ENCODE measurements around the gene SFT2D3.

Gene SFT2D3

DNA sequence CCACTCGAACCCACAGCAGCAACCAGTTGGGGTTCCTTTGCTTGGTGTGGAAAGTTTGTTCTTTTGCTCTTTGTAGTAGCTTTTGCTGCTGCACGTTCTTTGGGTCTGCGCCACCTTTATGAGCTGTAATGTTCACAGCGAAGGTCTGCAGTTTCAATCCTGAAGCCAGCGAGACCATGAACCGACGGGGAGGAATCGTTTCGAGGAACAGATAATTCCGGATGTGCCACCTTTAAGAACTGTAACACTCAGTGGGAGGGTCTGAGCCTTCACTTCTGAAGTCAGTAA is 41.1 kb upstream of the SFT2D3 start:
- Mint-ChIP-seq H3K27ac (no peak overlapping the region), H3K4me3 (no peak overlapping the region), H3K36me3 (ENCODE audit: low read depth) (no peaks in the 10 kb centered on the region), H3K9me3 (no peaks in the 10 kb centered on the region), H3K27me3 (ENCODE audit: low read depth) (peaks cover 28% of the 10 kb centered on the region), H3K4me1 (ENCODE audit: low read depth) (no peaks in the 10 kb centered on the region)

DNA sequence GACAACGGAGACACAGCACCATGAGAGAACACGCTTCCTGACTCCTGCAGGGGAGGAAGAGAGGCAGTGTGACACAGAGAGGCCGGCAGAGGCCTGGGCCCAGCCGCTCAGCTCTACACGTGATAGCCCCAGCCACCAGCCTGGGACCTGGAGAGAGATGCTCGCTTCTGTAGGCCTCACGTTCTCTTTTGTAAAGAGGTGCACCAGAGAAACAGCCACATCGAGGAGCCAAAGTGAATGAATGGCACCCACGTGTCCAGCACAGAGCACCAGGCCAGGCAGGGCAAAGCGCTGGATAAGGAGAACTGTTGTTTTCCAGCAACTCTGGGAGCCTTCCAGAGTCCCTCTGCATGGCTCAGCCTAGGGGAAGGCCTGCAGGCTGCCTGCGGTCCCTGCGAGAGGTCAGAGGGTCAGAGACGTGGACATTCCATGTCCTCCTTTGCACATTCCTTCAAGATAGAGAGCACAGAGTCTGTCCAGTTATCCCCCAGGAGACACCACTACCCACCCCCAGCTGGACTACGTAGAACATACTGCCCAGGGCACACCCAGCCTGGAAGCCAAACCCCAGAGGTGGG is 40.1 kb upstream of the SFT2D3 start:
- no peak overlapping the region for H3K4me3 Mint-ChIP-seq
- peaks cover 37% of the 10 kb centered on the region for H3K27me3 Mint-ChIP-seq (ENCODE audit: low read depth)
- H3K9me3 Mint-ChIP-seq: no peaks in the 10 kb centered on the region
- no peaks in the 10 kb centered on the region for H3K4me1 Mint-ChIP-seq (ENCODE audit: low read depth)
- H3K36me3 Mint-ChIP-seq (ENCODE audit: low read depth): no peaks in the 10 kb centered on the region
- H3K27ac Mint-ChIP-seq: no peak overlapping the region

DNA sequence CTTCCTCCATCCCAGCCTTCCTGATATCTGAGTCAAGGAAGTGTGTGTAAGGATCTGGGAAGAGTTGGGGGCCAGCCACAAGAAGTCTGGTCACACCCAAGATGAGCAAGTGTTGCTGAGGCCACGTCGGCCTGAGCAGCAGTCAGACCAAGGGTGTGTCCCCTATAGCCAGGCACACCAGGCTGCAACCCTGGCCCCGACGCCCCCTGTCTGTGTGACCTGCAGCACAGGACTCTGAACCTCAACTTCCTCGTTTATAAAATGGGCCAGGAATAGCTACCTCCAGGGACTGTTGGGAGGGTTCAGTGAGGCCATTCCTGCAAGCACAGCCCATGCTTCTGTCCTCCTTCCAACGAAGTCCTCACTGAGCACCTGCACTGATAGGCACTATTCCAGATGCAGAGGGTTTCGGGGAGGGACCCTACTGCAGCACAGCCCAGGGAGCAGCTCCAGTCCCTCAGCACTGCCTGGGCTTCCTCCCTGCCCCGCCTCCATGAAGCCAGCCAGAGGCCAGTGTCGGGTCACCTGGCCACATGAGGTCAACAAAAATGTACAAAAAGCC is 39.3 kb upstream of the SFT2D3 start:
- Mint-ChIP-seq H3K36me3 (ENCODE audit: low read depth) (no peaks in the 10 kb centered on the region), H3K4me3 (no peak overlapping the region), H3K27ac (no peak overlapping the region), H3K9me3 (no peaks in the 10 kb centered on the region), H3K4me1 (ENCODE audit: low read depth) (no peaks in the 10 kb centered on the region), H3K27me3 (ENCODE audit: low read depth) (peaks cover 45% of the 10 kb centered on the region)

DNA sequence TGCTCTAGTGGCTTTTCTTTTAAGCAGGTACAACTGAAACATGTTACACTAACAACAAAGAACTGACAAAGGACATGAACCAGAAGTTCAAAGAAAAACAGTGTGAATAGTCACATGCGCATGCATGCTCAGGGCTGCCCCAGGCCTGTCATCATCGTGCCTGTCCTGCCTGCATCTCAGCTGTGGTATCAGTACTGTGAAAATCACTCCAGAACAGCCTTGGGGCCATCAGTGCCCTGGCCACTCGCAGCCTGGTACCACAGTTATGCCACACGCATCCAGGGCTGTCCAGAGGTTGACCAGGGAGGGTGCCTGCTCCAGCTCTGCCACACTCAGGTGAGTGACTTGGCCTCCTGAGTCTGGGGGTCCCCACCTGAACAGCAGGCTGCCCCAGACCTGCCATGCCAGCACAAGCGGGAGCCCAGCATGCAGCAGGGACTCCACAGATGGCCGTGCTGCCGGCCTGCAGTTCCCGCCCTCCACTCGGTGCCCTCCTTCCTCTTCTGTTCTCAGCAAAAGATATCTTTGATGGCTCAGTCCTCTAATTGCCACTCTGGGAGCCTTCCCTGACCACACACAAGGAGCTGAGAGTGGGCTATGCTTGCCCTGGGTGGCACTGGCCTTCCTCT is 38.2 kb upstream of the SFT2D3 start:
- Mint-ChIP-seq H3K4me3 (no peak overlapping the region), H3K27ac (no peak overlapping the region), H3K4me1 (ENCODE audit: low read depth) (no peaks in the 10 kb centered on the region), H3K9me3 (no peaks in the 10 kb centered on the region), H3K36me3 (ENCODE audit: low read depth) (no peaks in the 10 kb centered on the region), H3K27me3 (ENCODE audit: low read depth) (peaks cover 54% of the 10 kb centered on the region)

DNA sequence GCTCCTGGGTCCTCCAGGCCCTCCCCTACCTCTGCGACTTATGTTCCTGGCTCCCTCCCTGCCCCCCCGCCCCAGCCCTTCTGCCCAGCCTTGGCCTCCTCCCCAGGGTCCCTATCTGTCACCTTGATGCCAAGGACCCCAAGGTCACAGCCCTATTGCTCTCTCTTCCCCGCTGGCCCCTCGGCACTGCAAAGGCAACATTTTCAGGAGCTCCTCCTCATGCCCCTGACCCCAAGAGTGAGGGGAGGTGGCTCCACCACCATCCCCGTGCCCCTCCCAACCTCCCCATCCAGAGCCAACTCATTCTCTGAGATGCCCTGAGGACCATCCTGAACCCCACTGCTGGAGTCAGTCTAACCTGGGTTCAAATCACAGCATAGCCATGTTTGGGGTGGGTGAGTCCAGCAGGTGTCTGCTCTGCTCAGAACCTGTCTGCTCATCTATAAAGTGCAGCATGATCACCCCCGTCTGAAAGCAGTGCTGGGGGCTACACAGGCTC is 37.7 kb upstream of the SFT2D3 start:
- Mint-ChIP-seq H3K36me3 (ENCODE audit: low read depth) (no peaks in the 10 kb centered on the region), H3K27ac (no peak overlapping the region), H3K27me3 (ENCODE audit: low read depth) (peaks cover 54% of the 10 kb centered on the region), H3K9me3 (no peaks in the 10 kb centered on the region), H3K4me3 (no peak overlapping the region), H3K4me1 (ENCODE audit: low read depth) (no peaks in the 10 kb centered on the region)

DNA sequence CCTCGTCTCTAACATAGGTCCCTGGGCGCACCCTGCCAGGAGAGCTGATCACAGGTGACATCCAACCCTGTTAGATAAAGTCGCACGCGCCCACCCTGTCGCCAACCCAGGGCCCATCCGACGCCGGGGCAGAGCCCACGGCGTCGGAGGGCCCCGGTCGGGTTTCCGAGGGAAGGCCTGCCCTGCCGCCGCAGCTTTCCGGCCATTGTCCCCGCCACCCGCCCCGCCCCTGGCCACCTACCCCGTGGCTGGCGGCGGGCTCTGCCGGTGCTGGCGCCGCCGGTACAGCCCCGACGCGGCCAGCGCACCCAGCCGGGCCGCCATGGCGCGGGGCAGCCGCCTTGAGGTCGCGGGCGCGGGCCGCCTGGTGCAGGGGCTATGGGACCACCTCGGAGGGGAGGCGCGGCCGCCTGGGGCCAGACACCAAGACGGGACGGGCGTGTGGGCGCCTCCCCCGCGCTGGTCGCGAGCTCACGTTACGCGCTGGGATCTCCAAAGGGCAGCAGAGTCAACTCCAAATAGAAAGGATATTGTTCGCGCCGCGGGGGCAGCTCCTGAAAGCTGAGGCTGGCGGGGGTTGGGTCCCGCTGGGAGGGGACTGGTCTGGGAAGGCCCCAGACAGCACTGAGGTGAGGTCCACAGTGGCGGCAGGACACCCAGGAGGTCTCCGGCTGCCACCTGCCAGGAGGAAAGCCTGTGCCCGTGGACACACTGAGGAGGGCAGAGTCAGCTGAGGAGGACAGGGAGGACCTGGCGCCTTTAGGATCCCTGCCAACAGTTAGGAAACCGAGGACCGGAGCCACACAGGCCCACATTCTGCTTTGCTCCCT is 37.0 kb upstream of the SFT2D3 start:
- peaks cover 59% of the 10 kb centered on the region for H3K27me3 Mint-ChIP-seq (ENCODE audit: low read depth)
- H3K4me1 Mint-ChIP-seq (ENCODE audit: low read depth): no peaks in the 10 kb centered on the region
- H3K4me3 Mint-ChIP-seq: no peak overlapping the region
- H3K27ac Mint-ChIP-seq: no peak overlapping the region
- H3K9me3 Mint-ChIP-seq: no peaks in the 10 kb centered on the region
- no peaks in the 10 kb centered on the region for H3K36me3 Mint-ChIP-seq (ENCODE audit: low read depth)

DNA sequence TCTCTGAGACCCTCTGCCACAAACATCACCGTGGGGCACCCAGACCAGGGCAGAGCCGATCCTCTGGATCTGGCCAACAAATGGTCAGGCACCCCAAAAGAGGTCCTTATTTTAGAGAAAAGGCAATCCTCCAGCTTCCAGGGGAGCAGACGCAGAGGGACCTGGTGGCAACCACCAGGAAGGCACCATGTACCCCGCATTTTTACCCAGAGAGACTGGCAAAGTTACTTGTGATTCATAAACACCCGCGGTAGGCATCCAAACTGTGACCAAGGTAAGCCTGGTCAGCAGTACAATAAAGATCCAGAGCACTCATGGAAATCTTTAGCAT is 36.4 kb upstream of the SFT2D3 start:
- H3K4me1 Mint-ChIP-seq (ENCODE audit: low read depth): no peaks in the 10 kb centered on the region
- no peaks in the 10 kb centered on the region for H3K9me3 Mint-ChIP-seq
- no peak overlapping the region for H3K27ac Mint-ChIP-seq

DNA sequence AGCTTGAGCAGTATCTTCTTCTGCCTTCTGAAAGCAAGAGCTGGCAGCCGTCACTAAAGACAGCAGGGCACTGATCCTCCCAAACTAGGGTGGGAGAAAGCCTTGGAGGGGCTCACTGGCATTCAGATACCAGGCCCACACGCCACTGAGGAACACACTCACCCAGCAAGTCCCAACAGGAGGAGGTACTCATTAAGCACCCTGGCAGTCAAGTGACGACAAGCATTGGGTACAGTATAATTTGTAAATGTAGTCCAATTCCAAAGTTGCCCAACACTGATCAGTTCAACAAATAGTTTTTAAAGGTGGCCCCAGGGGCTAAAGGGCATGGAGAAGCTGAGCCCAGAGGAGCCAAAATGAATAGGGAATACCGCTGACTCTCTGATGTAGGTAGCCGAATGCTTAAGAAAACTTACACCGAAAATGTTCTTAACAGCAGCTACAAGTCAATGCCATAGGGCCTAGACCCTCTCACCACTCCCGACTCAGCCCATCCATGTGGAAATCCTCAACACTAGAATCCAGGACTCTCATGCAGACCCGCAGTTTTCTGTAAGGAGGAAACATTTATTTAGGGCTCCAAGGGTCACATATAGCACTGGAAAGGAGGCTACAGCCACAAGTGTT is 35.9 kb upstream of the SFT2D3 start:
- Mint-ChIP-seq H3K9me3 (no peaks in the 10 kb centered on the region), H3K4me1 (ENCODE audit: low read depth) (no peaks in the 10 kb centered on the region), H3K27me3 (ENCODE audit: low read depth) (peaks cover 68% of the 10 kb centered on the region), H3K4me3 (no peak overlapping the region), H3K27ac (no peak overlapping the region), H3K36me3 (ENCODE audit: low read depth) (no peaks in the 10 kb centered on the region)

More for the DNA sequence above, 36.4 kb upstream of the SFT2D3 start:
- no peaks in the 10 kb centered on the region for H3K36me3 Mint-ChIP-seq (ENCODE audit: low read depth)
- peaks cover 63% of the 10 kb centered on the region for H3K27me3 Mint-ChIP-seq (ENCODE audit: low read depth)
- H3K4me3 Mint-ChIP-seq: no peak overlapping the region

DNA sequence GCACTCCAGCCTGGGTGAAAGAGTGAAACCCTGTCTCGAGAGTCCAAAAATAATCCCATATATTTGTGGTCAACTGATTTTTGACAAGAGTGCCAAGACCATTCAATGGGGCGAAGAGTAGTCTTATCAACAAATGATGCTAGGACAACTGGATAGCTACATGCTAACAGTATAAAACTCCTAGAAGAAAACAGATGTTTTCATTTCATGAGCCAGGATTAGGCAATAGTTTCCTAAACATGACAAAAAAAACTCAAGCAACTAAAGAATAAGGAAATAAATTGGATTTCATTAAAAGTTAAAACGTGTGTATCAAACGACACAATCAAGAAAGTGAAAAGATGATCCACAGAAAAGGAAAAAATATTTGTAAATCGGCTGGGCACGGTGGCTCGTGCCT is 32.2 kb upstream of the SFT2D3 start:
- no peaks in the 10 kb centered on the region for H3K36me3 Mint-ChIP-seq (ENCODE audit: low read depth)
- H3K4me1 Mint-ChIP-seq (ENCODE audit: low read depth): no peaks in the 10 kb centered on the region
- H3K27ac Mint-ChIP-seq: no peak overlapping the region
- no peaks in the 10 kb centered on the region for H3K9me3 Mint-ChIP-seq
- no peak overlapping the region for H3K4me3 Mint-ChIP-seq
- H3K27me3 Mint-ChIP-seq (ENCODE audit: low read depth): peaks cover 72% of the 10 kb centered on the region

DNA sequence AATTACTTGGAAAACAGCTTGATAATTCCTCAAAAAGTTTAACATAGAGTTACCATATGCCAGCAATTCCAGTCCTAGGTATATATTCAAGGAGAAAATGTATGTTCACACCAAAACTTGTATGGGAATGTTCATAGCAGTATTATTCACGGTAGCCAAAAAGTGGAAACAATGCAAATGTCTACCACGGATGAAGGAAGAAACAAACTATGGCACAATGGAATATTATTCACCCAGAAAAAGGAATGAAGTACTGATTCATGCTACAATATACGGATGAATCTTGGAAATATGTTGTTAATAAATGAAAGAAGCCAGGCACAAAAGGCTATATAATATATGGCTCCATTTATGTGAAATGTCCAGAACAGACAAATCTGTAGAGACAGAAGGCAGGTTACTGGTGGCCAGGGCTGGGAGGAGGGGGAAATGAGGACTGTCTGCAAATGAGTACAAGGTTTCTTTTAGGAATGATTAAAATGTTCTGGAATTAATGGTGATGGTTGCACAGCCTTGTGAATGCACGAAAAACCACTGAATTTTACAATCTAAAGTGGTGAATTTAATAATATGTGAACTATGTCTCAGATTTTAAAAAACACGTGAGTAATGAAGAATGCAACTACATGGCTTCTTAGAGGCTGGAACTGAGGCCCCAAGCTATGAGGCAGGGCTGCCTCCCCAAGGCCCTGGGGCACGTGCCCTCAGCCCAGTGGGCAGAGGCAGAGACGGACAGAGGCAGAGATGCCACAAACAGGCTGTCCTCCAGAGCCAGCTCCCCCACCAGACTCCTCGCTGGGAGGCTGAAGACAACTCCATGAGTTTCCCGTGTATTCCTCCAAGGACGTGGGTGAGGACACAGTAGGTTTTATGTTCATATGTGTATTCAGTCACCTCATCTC is 31.0 kb upstream of the SFT2D3 start:
- Mint-ChIP-seq H3K27ac (no peak overlapping the region), H3K27me3 (ENCODE audit: low read depth) (peaks cover 68% of the 10 kb centered on the region), H3K4me3 (no peak overlapping the region), H3K4me1 (ENCODE audit: low read depth) (peaks cover 5% of the 10 kb centered on the region), H3K9me3 (no peaks in the 10 kb centered on the region), H3K36me3 (ENCODE audit: low read depth) (no peaks in the 10 kb centered on the region)

DNA sequence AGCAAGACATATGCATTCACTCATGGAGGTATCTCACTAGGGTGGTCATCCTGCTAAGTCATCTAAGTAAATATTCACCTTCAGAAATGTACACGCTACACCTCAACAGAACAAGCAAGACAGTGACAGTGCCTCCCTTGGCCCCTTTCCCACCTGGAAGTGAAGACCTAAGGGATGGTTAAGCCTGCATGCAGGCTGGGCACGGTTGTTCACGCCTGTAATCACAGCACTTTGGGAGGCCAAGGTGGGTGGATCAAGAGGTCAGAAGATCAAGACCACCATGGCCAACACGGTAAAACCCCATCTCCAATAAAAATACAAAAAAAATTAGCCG is 30.4 kb upstream of the SFT2D3 start:
- Mint-ChIP-seq H3K9me3 (no peaks in the 10 kb centered on the region), H3K4me1 (ENCODE audit: low read depth) (peaks cover 5% of the 10 kb centered on the region), H3K27me3 (ENCODE audit: low read depth) (peaks cover 66% of the 10 kb centered on the region), H3K36me3 (ENCODE audit: low read depth) (no peaks in the 10 kb centered on the region), H3K27ac (no peak overlapping the region), H3K4me3 (no peak overlapping the region)

DNA sequence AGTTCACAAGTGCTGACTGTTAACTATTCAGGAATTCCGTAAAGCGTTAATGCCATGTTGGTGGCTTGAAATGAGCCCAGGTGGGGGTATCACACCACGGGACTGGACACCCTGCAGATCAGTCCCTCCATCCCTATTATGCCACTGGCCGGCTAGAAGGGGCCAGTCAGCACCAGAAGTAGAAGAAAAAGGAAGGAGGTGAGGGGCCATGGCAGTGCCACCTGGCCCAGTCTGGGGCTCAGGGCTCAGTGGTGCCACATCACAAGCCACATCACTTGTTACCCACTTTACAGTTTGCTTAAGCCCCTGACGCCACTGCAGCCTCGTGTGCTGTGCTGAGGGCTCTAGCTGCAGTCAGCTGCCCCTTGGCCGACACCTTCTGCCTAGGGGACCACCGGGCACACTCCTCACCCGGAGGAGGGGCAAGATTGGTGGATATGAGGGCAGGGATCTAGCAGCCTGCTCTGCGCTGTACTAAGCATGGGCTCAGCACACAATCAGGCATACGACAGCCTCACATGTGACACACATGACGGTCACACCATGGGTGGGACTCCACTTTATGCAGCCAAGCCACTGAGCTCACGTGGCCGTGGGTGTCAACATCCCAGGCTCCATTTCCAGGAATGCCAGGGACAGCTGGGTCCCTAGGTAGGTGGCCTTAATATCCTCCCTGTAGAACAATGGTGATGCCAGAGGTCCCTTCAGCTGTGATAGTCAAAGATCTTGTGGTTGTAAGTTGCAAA is 29.6 kb upstream of the SFT2D3 start:
- Mint-ChIP-seq H3K27ac (no peak overlapping the region), H3K9me3 (no peaks in the 10 kb centered on the region), H3K36me3 (ENCODE audit: low read depth) (no peaks in the 10 kb centered on the region)

DNA sequence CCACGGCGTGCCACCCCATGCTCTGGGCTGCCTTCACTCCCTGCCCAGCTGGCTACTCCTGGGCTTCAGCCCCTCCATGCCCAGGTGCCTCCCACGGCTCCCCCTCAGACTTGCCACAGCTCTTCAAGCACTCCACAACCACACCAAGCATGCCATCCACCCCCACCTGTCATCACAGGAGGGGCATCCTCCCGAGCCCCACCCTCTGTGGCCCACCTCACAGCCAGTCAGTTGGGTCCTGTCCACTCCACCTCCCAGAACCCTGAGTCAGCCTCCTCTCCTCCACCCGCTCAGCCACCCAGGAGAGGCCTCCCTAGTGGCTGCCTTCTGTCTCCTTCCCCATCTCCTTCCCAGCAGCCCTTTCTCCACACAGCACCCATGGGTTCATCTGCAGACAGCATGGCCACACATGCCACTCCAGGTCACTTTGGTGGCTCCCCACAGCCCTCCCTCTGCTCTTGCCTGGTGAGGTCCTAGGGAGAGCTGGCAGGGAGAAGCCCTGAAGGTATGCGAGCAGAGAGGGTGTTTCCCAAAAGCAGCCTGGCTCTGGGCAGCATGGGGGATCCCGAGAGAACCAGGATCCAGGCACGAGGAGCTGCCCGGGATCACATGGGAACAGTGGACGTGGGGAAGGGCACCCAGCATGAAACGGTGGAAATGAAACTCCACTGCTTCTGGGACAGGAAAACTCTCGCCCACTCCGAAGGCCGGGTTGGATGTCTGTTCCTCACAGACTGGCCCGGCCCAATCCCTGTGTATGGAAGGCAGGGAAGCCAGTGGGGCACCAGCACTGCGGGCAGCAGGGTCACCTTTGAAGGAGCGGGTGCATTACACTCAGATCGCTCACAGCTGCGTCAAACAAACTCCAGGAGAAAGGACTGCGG is 28.7 kb upstream of the SFT2D3 start:
- peaks cover 5% of the 10 kb centered on the region for H3K4me1 Mint-ChIP-seq (ENCODE audit: low read depth)
- H3K36me3 Mint-ChIP-seq (ENCODE audit: low read depth): no peaks in the 10 kb centered on the region
- H3K27ac Mint-ChIP-seq: no peak overlapping the region
- H3K4me3 Mint-ChIP-seq: no peak overlapping the region
- peaks cover 67% of the 10 kb centered on the region for H3K27me3 Mint-ChIP-seq (ENCODE audit: low read depth)
- no peaks in the 10 kb centered on the region for H3K9me3 Mint-ChIP-seq

More for the DNA sequence above, 29.6 kb upstream of the SFT2D3 start:
- Mint-ChIP-seq H3K4me1 (ENCODE audit: low read depth) (peaks cover 5% of the 10 kb centered on the region), H3K4me3 (no peak overlapping the region), H3K27me3 (ENCODE audit: low read depth) (peaks cover 67% of the 10 kb centered on the region)

Data from T-helper 1 cell treated with Interleukin-12 subunit alpha and Interleukin-12 subunit beta and Interleukin-4 antibody, amounts not matched to agents 30 μg/mL and 1 μg/mL, for 36 hours (primary cell).